ENCODE results near the gene TAF12. TPM values are rescaled to one million over a fixed set of nuclear protein-coding genes. Genes with fewer than 3 reads are reported as not detected.

TAF12 gene
- total and polyA plus RNA-seq, 10 of the 15 experiments (the other 5 are each of a cell fraction or from before 2014, with no cell fraction given), result 18.3 to 43.3 (median 28.6) TPM

DNA sequence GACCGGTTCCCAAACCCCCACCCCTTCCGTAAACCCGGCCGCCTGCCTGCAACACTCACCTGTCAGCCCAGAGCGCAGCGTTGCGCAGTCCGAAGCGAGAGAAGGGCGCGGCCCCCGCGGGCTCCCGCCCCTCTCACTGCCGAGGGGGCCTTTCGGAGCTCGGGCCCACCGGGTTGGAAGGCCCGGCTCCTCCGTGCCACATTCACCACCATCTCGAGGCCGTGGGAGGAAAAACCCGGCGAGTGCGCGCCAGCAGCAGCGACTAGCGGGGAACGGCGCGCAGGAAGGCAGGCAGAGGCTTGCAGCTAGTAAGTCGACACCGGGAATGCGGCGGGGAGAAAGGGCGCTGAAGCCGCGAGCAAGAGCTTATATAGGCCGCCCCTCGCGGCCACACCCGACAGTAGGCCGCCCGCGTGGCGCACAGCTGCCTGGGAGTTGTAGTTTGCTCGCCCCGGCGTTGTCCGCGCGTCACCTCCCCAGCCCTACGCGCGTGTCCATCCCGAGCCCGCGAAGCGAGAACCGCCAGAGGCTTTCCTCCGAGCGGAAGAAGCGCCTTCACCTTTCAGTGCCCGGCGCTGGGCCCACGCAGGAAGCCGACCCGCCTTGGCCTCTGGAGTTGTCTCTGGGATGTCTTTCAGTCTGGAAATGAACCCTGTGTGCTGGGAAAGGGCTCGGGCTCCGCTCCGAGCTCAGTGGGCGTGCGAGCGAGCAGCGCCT is 61.2 kb downstream of the TAF12 start (continued):
- TF ChIP-seq IKZF1 (conservative IDR thresholded peaks at IDR 0.05) (peak; percentile 94), PAX8 (IDR thresholded peaks at IDR 0.05) (no peak), ZNF622 (IDR thresholded peaks at IDR 0.05) (no peak), PML (IDR thresholded peaks at IDR 0.05; ENCODE audit: low read length) (peak; percentile 100), RUNX3 (IDR thresholded peaks at IDR 0.05; ENCODE audit: low read length) (peak; percentile 85), TCF7 (IDR thresholded peaks at IDR 0.05; ENCODE audit: borderline replicate concordance) (peak; percentile 68; the same call in 1 of the 2 replicates), NFIC (IDR thresholded peaks at IDR 0.05; ENCODE audit: low read depth, low read length) (no peak), ASH2L (IDR thresholded peaks at IDR 0.05; ENCODE audit: borderline replicate concordance, low read depth) (no peak), BACH1 (IDR thresholded peaks at IDR 0.05; ENCODE audit: borderline replicate concordance) (peak; percentile 95), BHLHE40 (IDR thresholded peaks at IDR 0.05; ENCODE audit: borderline replicate concordance in 1 of 2, low read depth in 2 of 2, low read length in 1 of 2) (peak; percentile 61 to 79)
- TF ChIP-seq, protein P1, sequence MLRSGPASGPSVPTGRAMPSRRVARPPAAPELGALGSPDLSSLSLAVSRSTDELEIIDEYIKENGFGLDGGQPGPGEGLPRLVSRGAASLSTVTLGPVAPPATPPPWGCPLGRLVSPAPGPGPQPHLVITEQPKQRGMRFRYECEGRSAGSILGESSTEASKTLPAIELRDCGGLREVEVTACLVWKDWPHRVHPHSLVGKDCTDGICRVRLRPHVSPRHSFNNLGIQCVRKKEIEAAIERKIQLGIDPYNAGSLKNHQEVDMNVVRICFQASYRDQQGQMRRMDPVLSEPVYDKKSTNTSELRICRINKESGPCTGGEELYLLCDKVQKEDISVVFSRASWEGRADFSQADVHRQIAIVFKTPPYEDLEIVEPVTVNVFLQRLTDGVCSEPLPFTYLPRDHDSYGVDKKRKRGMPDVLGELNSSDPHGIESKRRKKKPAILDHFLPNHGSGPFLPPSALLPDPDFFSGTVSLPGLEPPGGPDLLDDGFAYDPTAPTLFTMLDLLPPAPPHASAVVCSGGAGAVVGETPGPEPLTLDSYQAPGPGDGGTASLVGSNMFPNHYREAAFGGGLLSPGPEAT (IDR thresholded peaks at IDR 0.05; ENCODE audit: low read depth), result peak; percentile 33

All from GM12878 (cell line).